ENCODE data around the gene ITPRIPL2.

The ITPRIPL2 gene

DNA sequence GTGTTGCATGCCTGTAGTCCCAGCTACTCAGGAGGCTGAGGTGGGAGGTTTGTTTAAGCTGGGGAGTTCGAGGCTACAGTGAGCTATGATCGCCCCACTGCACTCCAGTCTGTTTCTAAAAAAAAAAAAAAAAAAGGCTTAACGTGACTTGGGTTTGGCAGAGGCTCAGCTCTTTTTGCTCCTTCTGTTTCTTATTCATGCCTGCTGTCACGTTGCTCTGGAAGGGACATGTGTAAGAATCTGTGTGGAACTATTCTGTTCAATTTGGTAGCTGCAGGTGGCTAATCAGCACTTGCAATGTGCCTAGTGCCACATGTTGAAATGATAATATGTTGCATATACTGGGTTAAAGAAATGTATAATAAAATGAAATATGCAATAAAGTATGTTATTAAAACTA, 33.4 kb downstream of the ITPRIPL2 start:
- in situ Hi-C loops (cut with HindIII; ENCODE audit: low sequenced_read_pairs), result no loop called here
- no peak for DNase-seq (ENCODE audit: low read depth)
- TF ChIP-seq, protein P1, sequence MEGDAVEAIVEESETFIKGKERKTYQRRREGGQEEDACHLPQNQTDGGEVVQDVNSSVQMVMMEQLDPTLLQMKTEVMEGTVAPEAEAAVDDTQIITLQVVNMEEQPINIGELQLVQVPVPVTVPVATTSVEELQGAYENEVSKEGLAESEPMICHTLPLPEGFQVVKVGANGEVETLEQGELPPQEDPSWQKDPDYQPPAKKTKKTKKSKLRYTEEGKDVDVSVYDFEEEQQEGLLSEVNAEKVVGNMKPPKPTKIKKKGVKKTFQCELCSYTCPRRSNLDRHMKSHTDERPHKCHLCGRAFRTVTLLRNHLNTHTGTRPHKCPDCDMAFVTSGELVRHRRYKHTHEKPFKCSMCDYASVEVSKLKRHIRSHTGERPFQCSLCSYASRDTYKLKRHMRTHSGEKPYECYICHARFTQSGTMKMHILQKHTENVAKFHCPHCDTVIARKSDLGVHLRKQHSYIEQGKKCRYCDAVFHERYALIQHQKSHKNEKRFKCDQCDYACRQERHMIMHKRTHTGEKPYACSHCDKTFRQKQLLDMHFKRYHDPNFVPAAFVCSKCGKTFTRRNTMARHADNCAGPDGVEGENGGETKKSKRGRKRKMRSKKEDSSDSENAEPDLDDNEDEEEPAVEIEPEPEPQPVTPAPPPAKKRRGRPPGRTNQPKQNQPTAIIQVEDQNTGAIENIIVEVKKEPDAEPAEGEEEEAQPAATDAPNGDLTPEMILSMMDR (IDR thresholded peaks at IDR 0.05; ENCODE audit: low read depth, low read length, missing control alignments), result no peak
- H3K4me3 ChIP-seq (ENCODE audit: low read depth, low read length), result no peak overlapping the region

DNA sequence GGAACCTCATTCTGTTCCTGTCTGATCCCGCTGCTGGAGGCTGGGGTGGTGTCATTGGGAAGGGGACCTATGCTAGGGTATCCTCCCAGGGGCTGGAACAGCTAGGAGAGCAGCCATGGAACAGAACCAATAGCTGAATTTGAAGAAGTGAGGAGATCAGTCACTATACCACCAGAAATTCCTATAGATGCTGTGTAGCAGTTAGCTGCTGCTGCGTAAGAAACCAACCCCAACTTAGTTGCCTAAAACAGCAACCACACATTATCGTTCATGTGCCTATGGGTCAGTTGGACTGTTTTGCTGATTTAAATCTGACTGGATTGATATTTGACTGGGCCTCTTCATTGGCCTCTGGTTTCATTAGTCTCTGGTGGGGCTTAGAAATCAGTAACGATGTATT, 33.9 kb downstream of the ITPRIPL2 start:
- DNase-seq (ENCODE audit: low read depth), result no peak
- in situ Hi-C loops (cut with HindIII; ENCODE audit: low sequenced_read_pairs), result no loop called here

DNA sequence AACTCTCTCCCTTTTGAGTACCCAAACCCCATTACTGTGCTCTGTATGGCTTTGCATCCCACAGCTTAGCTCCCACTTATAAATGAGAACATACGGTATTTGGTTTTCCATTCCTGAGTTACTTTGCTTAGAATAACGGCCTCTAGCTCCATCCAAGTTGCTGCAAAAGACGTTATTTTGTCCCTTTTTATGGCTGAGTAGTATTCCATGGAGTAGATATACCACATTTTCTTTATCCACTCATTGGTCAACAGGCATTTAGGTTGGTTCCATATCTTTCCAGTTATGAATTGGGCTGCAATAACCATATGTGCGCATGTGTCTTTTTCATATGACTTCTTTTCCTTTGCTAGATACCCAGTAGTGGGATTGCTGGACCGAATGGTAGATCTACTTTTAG, 34.4 kb downstream of the ITPRIPL2 start:
- TF ChIP-seq, protein P1 (IDR thresholded peaks at IDR 0.05; ENCODE audit: low read depth, low read length, missing control alignments), result no peak
- DNase-seq (ENCODE audit: low read depth), result no peak
- H3K4me3 ChIP-seq (ENCODE audit: low read depth, low read length), result no peak overlapping the region
- in situ Hi-C loops (cut with HindIII; ENCODE audit: low sequenced_read_pairs), result no loop called here

More for the DNA sequence above, 33.9 kb downstream of the ITPRIPL2 start:
- TF ChIP-seq, protein P1 (IDR thresholded peaks at IDR 0.05; ENCODE audit: low read depth, low read length, missing control alignments), result no peak
- H3K4me3 ChIP-seq (ENCODE audit: low read depth, low read length), result no peak overlapping the region

DNA sequence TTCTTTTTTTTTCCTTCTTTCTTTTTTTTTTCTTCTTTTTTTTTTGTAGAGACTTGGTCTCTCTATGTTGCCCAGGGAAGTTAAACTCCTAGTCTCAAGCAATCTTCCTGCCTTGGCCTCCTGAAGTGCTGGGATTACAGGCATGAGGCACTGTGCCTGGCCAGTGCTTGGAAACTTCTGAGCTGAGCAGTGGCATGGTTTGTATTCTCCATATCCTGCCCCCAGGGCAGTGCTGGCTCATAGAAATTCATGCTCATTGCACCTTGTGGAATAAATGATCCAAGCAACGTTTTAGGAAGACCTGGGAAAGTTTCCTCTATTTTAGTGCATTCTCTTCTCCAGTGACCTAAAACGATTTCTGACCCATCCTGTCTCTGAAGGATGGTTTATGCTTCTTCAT, 37.5 kb downstream of the ITPRIPL2 start:
- TF ChIP-seq, protein P1 (IDR thresholded peaks at IDR 0.05; ENCODE audit: low read depth, low read length, missing control alignments), result no peak
- no peak for DNase-seq (ENCODE audit: low read depth)
- in situ Hi-C loops (cut with HindIII; ENCODE audit: low sequenced_read_pairs), result no loop called here
- H3K4me3 ChIP-seq (ENCODE audit: low read depth, low read length), result no peak overlapping the region

DNA sequence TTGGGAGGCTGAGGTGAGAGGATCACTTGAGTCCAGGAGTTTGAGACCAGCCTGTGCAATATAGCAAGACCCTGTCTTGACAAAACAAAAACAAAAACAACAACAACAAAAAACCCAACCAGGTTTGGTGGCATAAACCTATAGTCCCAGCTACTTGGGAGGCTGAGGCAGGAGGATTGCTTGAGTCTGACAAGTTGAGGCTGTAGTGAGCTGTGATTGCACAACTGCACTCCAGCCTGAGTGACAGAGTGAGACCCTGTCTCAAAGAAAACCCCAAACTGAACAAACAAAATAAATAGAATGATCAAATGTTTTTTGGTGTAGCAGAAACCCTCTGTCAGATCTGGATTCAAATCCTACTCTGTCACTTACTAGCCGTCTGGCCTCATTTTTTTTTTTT, 38.3 kb downstream of the ITPRIPL2 start:
- no peak overlapping the region for H3K4me3 ChIP-seq (ENCODE audit: low read depth, low read length)
- in situ Hi-C loops (cut with HindIII; ENCODE audit: low sequenced_read_pairs), result no loop called here
- TF ChIP-seq, protein P1 (IDR thresholded peaks at IDR 0.05; ENCODE audit: low read depth, low read length, missing control alignments), result no peak
- no peak for DNase-seq (ENCODE audit: low read depth)

DNA sequence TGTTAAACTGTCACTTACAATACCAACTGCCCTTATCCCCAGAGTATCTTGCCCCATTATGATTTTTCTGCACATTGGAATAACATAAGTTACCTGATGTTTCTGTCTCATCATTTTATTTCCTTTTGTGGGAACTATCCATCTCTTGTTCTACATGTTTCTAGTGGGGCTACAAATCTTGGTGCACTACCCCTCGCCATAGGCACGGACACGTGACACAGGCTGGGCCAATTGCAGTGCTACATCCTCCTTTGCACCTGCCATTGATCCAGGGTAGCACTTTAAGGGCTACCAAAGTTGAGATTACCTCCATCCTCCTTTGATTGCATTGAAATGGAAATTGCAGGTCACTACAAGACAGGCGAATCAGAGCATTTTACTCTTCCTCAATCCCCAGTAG, 40.1 kb downstream of the ITPRIPL2 start:
- in situ Hi-C loops (cut with HindIII; ENCODE audit: low sequenced_read_pairs), result no loop called here
- no peak overlapping the region for H3K4me3 ChIP-seq (ENCODE audit: low read depth, low read length)
- TF ChIP-seq, protein P1 (IDR thresholded peaks at IDR 0.05; ENCODE audit: low read depth, low read length, missing control alignments), result no peak
- DNase-seq (ENCODE audit: low read depth), result no peak

DNA sequence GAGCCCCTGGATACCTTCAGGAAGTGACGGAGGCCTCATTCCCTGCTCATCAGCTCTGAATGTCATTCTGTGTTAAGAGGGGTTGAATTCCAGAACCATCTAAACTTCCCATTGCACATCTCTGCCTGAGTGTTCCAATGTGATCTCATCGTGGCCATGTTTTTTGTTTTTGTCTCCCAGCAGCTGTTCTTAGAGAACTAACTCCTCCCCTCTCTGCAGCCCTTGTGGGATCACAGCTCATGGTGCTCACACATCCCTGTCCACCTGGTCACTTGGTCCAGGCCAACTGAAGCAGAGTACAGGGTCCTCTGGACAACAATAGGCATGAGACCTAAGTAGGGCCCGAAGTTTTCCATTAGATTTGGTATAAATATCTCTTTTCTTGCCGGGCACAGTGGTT, 48.3 kb downstream of the ITPRIPL2 start:
- in situ Hi-C loops (cut with HindIII; ENCODE audit: low sequenced_read_pairs), result loop anchor here (10.0 kb wide), 1 partner anchor 353 kb away; no protein-coding TSS in a partner anchor
- TF ChIP-seq, protein P1 (IDR thresholded peaks at IDR 0.05; ENCODE audit: low read depth, low read length, missing control alignments), result no peak
- no peak for DNase-seq (ENCODE audit: low read depth)
- no peak overlapping the region for H3K4me3 ChIP-seq (ENCODE audit: low read depth, low read length)

Measured in astrocyte of the cerebellum (primary cell).